Measurements from ENCODE around the gene WNT7B.

WNT7B gene

DNA sequence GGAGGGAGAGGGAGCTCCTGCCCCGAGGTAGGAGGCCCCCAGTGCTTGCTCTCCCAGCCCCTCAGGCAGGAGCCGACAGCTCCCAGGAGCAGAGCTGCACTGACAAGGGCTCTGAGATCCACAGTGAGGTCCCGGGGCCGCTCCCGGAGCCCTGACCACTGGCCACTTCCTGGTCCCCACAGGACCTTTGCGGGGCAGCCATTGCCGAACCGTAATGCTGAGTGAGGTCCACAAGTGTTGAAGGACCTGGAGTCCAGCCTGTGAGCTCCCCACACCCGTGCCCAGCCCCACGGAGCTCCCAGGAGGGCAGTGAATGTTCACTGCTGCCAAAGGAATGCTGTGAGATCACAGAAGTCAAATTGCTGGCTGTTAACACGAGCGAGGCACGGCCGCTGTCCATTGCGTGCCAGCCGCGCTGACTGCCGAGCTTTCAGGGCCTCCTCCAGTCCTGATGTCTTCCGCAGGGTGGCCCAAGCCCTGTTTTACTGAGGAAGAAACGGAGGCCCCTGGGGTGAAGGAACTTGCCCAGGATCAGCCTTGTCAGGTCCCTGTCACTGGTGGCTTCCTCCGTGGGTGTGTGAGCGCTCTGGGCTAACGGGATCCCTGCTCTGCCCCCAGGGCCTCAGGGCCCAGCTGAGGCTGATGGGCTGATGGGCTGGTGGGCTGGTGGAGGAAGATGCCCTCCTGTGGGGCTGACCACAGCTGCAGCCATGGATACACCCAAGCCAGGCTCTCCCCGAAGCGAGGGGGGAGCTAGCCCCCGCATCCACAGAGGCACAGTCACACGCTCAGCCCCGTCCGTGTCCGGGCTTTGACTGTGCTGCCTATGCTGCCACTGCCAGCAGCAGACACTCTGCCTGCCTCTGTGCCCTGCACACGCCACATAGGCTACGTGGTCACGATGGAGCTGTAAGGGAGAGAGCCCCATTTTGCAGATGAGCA lies 70.8 kb downstream of the WNT7B start:
- no peak for DNase-seq (ENCODE audit: low spot score)

DNA sequence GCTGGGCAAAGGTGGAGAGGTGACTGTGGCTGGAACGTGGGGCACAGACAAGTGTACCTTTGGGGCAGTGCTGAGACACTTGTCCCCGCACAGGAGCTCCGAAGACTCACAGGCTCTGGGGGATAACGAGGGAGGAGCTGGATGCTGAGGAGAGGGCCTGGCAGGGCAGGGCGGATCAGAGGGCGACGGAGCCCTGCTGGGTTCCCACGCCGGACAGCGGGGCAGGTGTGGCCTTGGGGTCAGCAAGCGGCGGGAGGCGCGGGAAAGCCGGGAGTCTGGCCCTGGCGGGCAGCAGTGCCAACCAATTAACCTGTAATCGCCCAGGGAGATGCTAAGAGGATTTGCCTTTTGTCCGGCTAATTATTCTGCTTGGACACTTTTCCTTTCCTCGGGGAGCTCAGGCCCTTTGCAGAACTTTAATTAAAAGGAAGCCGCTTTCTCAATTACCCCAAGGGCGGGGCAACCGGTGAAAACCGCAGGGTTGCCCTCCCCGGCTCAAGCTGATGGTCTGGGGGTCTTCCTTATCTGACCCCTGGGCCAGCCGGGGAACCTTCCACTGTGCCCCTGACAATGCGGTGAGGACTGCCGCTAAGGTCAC lies 71.5 kb downstream of the WNT7B start:
- DNase-seq (ENCODE audit: low spot score): no peak

DNA sequence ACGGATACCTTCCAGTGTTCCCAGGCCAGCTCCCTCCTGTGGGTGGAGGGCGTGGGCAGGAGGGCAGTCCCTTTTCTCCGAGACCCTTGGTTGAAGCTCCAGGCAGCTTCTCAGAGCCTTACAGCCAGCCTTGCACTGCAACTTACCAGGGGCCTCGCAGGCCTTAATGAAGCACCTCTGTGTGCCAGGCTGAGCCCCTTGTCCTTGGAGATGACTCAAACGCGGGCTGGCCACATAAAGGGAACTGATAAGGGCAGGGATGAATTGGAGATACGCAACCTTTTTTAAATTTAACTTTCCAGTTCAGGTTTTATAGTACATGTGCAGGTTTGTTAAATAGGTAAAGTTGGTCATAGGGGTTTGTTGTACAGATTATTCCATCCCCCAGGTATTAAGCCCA lies 72.7 kb downstream of the WNT7B start:
- DNase-seq (ENCODE audit: low spot score): no peak

DNA sequence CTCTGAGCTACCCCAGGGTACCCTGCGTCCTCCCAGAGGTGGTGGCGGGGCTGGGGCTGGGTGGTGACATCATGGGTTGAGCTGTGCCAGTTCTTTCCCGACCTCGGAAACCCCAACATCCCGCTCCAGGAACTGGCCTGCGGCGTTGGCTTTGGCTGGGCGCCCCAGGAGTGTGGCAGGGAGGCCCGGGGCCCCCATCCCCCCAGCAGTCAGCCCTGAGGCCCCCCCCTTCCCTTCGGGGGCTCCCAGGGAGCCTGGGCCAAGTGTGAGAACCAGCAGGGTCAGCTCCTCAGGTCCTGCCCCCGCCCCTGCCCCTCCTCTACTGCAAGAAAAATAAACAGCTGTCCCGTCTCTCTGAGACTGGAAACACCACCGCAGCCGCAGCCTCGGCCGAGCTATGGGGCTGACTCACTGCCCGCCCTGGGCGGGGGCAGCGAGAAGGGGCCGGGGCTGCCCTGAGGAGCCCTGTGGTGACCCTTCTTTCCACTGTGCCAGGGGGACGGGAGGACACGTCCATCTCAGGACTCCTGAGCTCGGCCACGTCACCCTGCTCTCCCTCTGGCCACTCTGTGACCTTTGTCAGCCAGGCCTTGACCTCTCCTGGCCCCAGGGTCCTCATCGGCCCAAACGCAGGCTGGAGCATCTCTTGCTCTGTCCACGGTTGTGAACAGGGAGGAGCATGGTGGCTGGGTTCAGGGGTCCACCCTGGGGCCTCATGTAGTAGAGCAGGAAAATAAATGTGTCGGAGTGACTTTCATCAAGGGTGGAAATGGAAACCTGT lies 73.4 kb downstream of the WNT7B start:
- no peak for DNase-seq (ENCODE audit: low spot score)

DNA sequence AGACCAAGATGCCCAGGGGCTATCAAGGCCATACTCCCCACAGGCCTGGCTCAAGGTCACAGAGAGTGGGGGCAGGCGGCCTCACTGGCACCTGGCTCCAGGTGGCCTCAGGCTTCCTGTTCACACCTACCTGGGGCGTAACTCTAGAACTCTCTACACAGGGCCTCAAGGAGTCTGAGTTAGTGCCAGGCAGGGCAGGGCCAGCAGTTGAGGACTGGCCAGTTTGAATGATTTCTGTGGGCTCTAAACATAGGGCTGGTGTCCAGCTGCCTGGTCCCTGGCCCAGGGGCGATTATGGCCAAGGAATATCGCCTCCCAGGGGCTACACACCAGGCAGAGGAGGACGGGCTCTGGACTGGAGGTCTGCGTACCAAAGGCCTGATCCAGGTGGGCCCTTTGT lies 79.2 kb downstream of the WNT7B start:
- no peak for DNase-seq (ENCODE audit: low spot score)

DNA sequence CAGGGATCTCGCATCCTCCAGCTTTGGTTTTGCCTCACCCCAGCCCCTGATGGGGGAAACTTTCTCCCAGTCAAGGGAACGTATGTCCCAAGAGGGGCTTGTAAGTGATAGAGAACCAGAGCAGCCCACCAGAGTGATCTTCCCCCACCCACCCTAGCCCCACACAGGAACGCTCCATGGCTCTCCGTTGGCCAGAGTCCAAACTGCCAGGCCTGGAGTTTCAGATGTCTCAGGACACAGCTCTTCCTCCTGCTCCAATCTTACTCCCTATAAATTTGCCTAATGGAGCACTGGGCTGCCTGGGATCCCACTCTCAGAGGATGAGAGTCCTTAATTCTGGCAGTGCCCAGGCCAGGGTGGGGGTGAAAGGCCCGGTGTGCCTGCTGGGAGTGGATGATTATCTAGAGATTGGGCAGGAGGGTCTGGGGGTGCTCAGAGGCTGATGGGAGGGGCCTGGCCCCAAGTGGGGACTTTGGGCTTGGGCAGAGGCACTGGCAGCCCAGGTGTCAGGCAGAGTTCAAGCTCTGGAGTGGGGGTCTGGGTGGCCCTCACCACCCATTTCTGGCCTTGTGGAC lies 79.9 kb downstream of the WNT7B start:
- DNase-seq (ENCODE audit: low spot score): no peak

DNA sequence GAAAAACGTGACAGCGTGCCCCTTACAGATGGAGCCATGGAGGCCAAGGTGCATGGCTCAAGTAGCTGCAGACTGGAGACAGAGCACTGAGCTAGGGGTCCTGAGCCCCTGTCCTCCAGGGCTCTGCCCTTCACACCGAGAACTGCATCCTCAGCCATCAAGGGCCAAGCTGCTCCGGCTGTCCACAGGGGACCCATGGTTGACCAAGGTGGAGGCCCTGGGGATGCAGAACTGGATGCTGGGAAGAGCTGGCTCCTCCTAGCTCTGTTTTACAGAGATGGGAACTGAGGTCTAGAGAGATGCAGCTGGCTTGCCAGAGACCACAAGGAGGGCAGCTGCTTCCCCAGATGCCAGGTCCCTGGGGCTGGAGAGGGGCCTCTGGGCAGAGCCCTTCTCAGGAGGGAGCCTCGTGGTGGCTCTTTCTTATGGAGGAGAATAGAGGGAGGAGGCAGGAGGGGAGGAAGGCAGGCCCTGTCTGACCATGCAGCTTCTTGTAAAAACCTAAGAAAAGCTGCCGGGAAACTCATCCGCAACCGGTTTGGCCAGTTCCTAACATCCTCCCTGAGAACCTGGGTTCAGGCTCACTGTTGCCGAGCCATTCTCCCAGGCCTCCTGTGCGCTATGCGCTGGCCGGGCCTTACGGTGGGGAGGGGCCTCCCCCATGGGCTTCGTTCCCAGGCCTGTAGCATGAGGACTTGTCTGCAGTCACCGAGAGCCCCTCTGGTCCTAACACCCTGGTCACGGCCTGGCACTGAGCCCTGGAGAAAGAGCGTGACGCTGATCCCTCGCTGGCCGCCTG lies 80.6 kb downstream of the WNT7B start:
- DNase-seq (ENCODE audit: low spot score): no peak

DNA sequence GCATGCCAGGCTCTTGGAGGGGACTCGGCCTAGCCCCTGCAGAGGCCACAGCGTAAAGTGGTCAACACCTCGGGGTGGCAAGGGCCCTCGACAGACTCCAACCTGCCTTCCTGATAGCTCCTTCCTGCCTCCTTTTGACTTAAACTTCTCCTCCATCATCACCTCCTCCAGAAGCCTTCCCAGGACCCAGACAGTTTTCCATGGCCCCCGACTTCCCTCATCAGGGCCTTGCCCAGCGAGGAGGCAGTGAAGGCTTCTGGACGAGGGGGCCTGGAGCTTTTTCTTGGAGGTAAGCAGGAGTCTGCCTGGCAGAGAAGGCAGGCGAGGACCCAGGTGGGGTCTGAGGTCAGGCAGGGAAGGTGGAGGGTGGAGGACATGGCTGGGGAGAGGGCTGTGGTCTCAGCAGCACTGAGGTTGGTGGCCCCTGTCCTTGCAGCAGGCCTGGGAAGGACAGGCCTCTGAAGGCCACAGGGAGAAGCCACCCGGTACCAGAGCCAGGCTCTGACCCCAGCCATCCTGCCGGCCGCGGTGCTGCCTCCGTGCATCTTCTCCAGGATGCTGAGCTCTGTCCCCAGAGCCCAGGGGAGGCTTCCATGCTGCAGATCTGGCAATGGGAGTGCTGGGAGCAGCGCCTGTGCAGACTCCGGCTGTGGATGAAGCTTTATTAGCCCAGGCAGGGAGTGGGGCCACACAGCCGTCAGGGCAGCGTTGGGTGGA lies 81.4 kb downstream of the WNT7B start:
- no peak for DNase-seq (ENCODE audit: low spot score)

DNA sequence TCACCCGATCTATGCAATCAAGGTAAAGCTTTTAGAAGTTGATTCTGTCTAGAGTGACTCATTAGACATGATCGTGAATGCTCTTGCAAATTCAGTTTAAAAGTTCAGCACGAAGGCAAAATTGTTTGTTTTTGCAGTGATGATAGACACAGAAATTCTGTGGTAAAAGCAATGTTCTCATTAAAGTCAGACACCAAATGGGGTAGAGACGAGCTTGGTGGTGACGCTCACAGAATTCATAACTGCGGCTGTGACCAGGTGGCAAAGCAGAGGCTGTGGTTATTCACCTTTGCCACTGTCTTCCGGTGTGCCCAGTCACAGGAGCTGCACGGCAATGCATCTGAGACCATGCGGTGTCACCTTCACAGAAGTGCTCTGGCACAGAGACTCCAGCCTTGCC lies 83.4 kb downstream of the WNT7B start:
- no peak for DNase-seq (ENCODE audit: low spot score)

DNA sequence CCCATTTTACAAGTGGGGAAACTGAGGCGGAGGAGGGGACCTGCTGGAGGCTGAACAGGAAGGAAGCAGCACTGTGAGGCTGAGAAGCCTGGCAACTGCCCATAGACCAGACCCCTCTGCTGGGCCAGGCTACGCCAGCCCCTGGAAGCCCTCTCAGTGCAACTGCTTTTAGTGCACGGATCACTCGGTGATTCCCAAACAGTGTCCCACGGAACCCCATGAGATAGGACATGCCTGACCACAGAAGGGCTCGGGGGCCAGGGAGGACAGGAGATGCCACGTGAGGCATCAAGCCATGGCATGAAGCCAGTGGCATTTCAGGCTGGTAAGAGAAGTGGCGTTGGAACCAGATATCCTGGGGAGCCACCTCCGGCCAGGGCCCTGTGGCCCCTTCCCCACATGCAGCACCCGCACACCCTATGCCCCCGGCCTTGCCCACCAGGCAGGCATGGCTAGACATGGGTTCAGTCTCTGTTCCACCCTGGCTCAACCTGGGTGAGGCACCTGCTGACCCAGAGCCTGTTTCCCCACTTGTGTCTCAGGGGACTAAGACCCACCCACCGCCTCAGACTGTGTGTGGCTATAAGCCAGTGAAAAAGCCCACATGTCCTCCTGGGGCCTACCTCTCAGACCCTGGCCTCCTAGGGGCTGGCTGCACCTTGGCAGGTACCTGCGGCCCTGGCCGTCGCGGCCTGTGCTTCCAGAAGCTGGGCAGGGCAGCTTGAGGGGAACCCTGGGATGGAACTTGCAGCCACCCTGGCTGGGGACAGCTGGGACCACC lies 84.1 kb downstream of the WNT7B start:
- no peak for DNase-seq (ENCODE audit: low spot score)

DNA sequence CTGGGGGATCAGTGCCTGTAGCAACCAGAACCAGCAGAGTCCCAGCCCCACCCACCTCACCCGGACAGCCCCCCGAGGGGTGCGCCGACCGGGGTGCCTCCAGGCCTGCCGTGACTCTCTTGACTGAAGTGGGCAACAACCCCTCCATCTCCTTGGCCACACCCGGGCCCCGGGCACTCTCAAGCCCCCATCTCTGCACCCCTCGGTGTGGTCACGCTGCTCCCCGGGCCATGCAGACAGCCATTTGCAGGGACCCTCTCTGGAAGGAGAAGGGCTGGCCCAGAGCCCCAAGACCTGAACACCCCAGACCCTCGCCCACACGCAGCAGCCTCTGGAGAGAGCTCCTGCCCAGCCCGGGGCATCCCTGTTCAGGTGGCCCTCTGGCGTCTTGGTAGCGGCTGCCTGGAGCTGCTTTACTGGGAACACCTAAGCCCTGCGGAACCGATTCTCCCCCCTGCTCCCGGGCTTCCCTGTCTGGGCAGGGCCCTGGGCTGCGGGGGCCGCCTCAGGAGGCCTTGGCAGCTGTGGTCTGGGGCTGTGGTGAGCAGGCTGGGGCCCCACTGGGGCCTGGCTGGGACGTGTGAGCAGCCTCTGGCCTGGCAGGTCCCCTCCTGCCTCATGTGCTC lies 84.9 kb downstream of the WNT7B start:
- no peak for DNase-seq (ENCODE audit: low spot score)

DNA sequence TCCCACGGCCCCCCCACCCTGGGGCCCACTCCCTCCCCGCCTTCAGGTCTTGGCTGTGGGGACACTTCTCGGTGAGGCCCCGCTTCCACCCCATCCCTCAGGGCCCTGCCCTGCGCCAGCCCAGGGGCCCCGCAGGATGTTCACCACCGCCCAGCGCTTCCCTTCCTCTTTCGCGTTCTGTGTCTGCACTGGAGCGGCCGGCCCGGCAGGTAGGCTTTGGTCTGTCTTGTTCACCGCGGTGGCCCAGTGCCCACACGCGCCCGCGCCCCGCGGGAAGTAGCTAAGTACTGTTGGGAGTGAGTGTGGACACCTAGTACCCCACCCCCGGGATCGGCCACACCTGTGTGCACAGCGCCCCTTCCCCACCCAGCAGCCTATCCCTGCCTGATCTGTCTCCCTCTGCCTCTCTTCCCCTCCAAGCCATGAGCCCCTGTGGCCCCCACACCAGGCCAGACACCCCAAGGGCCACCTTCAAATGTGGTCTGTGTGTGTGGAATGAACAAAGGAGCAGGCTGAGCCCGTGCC lies 85.4 kb downstream of the WNT7B start:
- DNase-seq (ENCODE audit: low spot score): no peak

DNA sequence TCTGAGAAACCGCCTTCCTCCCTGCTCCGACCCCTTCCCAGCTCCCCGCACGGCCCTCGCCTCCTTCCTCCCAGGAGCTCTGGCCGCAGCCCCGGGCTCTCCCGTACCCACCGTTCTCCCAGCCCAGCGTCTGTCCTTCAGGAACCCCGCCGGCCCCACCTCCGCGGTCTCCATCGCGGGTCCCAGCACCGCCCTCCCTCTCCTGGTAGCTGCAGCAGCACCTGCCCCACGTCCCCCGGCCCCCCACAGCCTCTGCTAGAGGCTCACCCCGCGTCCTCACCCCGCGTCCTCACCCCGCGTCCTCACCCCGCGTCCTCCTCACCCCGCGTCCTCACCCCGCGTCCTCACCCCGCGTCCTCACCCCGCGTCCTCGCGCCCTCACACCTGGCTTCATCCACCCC lies 85.9 kb downstream of the WNT7B start:
- DNase-seq (ENCODE audit: low spot score): no peak

DNA sequence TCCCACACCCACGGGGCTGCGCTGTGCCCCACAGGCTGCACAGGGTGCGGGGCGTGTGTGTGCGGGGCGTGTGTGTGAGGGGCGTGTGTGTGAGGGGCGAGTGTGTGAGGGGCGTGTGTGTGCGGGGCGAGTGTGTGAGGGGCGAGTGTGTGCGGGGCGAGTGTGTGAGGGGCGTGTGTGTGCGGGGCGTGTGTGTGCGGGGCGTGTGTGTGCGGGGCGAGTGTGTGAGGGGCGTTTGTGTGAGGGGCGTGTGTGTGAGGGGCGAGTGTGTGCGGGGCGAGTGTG lies 86.7 kb downstream of the WNT7B start:
- DNase-seq (ENCODE audit: low spot score): no peak

DNA sequence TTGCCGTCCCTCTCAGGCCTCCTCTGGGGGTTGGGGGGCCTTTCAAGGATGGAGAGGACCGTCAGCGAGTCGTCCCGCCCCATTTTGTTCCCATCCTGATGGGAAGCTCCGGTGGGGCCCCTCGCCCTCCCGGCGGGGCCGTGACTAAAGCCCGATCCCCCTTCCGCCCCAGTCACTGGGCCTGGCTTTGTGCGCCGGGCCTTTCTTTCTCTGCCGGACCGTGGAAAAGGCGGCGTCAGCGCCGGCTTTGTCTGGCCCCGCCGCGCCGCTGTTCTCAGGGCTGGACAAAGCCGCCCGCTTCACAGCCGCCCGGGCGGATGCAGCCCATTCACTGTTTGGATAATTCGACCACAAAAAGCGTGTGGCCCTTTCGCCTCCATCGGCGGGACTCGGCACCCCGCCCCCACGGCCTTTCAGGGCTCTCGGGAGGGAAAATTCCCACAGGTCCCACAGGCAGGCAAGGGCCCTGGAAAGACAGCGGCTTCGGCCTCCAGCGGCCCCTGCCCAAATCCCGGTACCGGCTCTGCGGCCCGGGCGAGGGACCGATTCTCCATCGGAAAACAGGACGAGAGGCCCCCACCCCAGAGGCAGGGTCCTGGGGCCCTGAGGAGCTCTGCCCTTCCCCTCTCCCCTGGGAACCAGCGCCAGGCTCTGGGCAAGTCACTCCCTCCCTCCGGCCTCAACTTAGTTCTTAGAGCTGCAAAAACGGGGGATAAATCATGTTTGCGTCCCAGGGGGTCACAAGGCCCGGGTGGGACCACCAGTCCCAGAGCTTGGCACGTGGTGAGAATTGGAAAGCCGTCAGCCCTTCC lies 87.2 kb downstream of the WNT7B start:
- no peak for DNase-seq (ENCODE audit: low spot score)

DNA sequence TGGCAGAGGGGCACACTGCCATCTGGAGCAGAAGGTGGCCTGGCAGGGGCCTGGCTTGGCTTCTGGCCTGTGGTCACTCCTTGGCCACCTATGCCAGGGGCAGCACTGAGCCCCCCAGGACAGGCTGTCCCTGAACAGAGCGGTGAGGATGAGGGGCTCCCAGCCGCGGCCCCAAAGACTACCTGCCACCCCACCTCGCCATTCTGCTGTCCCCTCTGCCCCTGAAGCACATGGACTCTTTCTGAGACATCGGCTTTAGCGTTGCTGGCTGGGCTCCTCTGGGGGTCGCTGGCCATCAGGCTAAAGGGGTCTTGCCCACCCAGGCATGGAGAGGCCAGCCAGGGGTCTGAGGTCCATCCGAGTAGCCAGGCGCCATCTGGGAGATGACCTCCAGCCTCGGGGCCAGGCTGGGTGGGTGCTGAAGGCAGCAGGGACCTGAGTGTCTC lies 87.8 kb downstream of the WNT7B start:
- no peak for DNase-seq (ENCODE audit: low spot score)

DNA sequence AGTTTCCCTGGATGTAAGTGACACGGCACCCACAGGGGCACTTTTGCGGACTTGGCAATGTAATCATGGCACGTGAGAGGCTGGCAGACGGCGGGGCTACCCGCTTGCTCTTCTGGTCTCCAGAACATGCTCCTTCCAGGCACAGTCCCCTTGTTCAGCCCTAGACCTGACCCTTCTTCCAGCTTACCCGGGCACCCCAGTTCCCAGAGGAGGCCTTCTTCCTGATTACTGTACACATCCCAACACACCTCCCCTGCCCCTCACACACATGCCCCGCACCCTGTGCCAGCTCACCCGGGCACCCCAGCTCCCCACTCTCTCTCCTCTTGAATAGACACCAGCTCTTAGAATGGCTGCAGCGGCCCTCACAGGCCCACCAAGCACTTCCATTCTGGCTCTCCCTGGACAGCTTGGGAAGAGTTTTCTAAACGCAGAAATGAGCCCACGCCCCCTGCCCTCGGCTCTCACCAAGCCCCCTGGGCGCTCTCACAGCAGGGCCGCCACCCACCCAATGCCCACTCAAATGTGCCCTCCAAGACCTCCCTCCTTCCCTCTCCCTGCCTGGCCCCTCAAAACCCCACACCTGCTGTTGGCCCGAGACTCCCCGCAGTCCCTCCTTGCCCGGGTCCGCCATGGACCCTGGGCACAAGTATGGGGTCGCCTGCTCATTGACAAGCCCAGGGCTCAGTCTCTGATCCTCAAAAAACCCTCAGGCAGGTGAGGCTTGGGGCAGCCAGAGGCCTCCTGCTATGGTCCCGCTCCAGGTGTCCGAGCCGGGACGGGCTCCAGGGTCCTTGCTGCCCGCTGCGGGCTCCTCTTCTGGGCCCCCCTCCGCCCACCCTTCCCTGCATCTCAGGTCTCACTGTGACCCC lies 88.5 kb downstream of the WNT7B start:
- DNase-seq (ENCODE audit: low spot score): no peak

All from HuH-7.5 (cell line).